Neural progenitor cell (in vitro differentiated cells): ENCODE measurements around the gene SCN7A.

Experiments
- CTCF ChIP-seq: fragments of 200-600 bp; sonication (generic); IDR thresholded peaks from 2 replicates; pipeline ENCODE4 v1.5.1; 2017; ENCODE audit warnings: antibody characterized with exemption, mild to moderate bottlenecking
- EZH2 ChIP-seq: fragments of 200-600 bp; sonication (generic); IDR thresholded peaks from 2 replicates; pipeline ENCODE4 v1.6.1; 2017; ENCODE audit warnings: antibody characterized with exemption, mild to moderate bottlenecking, moderate library complexity
- EZH2phosphoT487 ChIP-seq: fragments of 200-600 bp; sonication (generic); IDR thresholded peaks from 2 replicates; pipeline ENCODE4 v1.6.1; 2017; ENCODE audit warnings: antibody characterized with exemption

- TF ChIP-seq CTCF (no peak), EZH2phosphoT487 (no peak), EZH2 (no peak)
Observed at GRCh38 chr2:166513952-166514351, 19.9 kb upstream of the SCN7A start.
